ENCODE measurements around the gene TMEM176A. TPM values are rescaled to one million over a fixed set of nuclear protein-coding genes. Genes with fewer than 3 reads are reported as not detected.

TMEM176A gene
- total RNA-seq, 1 donor from 2014 or later = 57.4 TPM

DNA sequence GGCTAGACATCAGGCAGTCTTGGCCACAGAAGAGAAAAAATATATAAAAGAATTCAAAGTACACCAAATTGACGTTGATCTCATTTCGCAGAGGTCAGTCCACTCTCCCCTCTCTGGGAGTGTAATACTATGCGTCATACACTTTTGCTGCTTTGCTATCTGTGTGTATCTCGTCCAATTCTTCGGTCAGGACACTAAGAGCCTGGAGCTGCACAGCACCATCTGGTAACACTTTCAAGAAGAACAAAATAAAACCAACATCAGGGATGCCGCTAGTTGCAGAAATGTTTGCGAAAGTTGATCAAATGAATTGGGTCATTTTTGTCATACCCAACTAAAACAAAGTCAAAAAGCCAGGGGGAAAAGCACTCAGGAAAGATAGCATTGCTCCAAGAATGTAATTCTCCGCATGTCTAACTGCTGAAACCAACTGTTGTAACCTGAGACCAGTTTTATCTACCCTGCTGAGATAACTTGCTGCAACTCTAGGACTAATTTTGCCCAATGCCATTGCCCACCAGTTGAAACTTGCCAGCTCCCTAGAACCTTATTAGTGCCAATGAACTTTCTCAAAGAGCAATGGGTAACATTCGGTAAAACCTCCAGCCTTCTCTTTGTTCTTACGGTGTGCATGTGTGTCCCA is 23.0 kb downstream of the TMEM176A start:
- intact Hi-C loops (cut with DNase I) = no loop called here
- DNase-seq (no peak), ATAC-seq (no peak)
- Histone ChIP-seq H3K27ac (no peak overlapping the region), H3K4me3 (no peak overlapping the region), H3K9me3 (no peaks in the 10 kb centered on the region), H3K27me3 (ENCODE audit: low read depth) (no peaks in the 10 kb centered on the region), H3K4me1 (no peaks in the 10 kb centered on the region), H3K36me3 (no peaks in the 10 kb centered on the region)
- TF ChIP-seq, protein P1, sequence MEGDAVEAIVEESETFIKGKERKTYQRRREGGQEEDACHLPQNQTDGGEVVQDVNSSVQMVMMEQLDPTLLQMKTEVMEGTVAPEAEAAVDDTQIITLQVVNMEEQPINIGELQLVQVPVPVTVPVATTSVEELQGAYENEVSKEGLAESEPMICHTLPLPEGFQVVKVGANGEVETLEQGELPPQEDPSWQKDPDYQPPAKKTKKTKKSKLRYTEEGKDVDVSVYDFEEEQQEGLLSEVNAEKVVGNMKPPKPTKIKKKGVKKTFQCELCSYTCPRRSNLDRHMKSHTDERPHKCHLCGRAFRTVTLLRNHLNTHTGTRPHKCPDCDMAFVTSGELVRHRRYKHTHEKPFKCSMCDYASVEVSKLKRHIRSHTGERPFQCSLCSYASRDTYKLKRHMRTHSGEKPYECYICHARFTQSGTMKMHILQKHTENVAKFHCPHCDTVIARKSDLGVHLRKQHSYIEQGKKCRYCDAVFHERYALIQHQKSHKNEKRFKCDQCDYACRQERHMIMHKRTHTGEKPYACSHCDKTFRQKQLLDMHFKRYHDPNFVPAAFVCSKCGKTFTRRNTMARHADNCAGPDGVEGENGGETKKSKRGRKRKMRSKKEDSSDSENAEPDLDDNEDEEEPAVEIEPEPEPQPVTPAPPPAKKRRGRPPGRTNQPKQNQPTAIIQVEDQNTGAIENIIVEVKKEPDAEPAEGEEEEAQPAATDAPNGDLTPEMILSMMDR (IDR thresholded peaks at IDR 0.05) = no peak

DNA sequence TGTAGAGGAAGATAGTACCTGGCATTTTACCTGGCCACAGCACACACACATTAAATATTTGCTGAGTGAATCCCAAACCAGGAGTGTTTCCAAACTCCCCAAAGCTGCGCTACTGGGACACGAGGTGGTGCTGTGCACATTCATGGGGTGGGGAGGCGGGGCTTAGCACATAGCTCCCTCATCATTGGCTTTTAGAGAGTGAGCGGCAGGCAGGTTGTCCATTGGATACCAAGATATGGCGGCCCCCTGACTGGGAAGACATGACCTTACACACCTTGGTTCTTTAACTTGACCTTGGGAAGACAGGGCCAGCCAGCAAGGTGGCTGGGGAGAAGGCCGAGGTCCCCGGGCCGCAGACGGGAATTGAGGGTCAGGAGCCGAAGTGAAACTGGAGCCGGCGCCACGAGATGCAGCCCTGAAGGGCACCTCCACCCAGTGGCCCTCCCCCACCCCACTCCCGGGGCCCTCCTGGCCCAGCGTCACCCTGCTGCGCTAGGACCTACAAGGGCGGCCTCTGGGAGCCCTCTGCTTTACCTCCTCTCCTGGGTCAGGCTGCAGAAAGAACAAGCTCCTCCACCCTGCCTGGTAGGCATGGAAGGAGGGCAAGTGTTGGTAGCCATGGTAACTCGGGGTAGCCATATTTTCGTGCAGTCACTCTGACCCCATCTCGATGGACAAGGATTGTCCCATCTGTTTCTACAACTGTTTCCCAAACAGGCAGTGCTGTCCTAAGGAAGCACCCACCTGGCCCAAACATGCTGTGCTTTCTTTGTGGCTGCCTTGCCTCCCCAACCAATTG is 24.0 kb downstream of the TMEM176A start:
- Histone ChIP-seq H3K4me3 (no peak overlapping the region), H3K36me3 (no peaks in the 10 kb centered on the region), H3K27me3 (ENCODE audit: low read depth) (no peaks in the 10 kb centered on the region), H3K27ac (no peak overlapping the region), H3K4me1 (no peaks in the 10 kb centered on the region), H3K9me3 (no peaks in the 10 kb centered on the region)
- DNase-seq (no peak), ATAC-seq (peak in 1 of 2 donors; percentile 17)
- intact Hi-C loops (cut with DNase I) = no loop called here
- TF ChIP-seq, protein P1 (IDR thresholded peaks at IDR 0.05) = no peak

DNA sequence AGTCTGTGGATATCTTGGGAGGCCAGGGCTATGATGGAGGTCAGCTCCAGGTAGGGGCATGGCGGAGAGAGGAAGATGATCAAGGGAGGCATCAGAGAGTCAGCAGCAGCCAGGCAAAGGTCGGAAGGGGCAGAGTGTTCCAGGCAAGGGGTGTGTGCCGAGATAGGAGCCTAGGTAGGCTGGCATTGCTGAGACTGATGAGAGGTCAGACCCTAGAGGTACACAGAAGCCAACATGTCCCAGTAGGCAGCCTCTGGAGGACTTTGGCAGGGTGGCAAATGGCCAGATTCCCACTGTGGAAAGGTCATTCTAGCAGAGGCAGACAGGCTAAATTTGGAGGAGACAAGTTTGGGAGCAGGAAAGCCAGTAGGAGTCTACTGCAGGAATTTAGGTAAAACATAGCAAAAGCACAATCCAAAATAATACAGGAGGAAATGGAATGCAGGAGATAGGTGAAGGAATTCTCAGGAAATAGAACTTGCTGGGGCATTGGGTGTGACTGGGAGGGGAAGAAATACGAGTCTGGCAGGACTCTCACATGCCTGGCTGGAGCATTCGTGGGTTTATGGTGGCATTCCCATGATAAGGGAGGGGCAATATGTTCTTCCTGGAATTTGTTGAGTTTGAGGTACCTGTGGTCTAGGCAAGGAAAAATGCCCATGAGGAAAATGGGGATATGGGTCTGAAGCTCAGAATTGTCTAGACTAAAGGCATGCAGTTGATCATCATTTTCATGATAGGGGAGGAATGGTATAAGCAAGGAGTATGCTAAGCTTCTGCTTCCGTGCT is 25.7 kb downstream of the TMEM176A start:
- Histone ChIP-seq H3K4me3 (no peak overlapping the region), H3K36me3 (no peaks in the 10 kb centered on the region), H3K27ac (no peak overlapping the region), H3K27me3 (ENCODE audit: low read depth) (no peaks in the 10 kb centered on the region), H3K9me3 (no peaks in the 10 kb centered on the region), H3K4me1 (no peaks in the 10 kb centered on the region)
- intact Hi-C loops (cut with DNase I) = no loop called here
- no peak for ATAC-seq
- TF ChIP-seq, protein P1 (IDR thresholded peaks at IDR 0.05) = no peak
- DNase-seq = no peak

DNA sequence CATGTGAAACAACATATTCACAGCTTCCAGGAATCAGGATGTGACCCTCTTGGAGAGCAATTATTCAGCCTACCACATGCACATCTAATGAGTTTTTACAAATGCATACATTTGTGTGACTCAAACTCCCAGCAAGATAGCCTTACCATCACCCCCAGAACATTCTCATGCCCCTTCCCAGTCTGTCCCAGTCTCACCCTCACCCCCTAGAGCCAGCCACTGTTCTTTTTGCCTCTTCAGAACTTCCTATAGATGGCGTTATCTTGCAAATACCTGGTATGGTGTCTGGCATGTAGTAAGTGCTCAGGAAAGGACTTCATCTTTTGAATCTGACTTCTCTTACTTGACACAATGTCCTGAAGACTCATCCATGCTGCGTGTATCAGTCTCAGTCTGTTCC is 27.8 kb downstream of the TMEM176A start:
- Histone ChIP-seq H3K36me3 (no peaks in the 10 kb centered on the region), H3K27ac (no peak overlapping the region), H3K9me3 (no peaks in the 10 kb centered on the region), H3K4me1 (no peaks in the 10 kb centered on the region), H3K4me3 (no peak overlapping the region), H3K27me3 (ENCODE audit: low read depth) (no peaks in the 10 kb centered on the region)
- DNase-seq = no peak
- ATAC-seq = no peak
- TF ChIP-seq, protein P1 (IDR thresholded peaks at IDR 0.05) = no peak
- intact Hi-C loops (cut with DNase I) = no loop called here

DNA sequence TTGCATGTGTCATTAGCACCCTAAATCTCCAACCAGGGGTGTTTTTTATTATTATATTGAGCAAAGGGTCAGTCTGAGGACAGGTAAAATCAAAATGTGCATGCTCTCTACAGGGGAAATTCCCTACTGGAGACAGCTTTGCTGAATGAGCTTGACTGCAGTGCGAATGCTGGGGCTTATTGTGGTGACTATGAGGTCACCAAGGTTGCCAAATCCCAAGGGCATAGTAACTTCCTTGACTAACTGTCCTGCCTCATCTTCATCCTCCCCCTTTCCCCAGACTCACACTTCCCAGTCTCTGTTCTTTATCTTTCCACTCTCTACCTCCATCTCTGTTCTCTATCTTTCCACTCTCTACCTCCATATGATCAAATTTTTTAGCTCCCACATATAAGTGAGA is 28.9 kb downstream of the TMEM176A start:
- H3K36me3 ChIP-seq = no peaks in the 10 kb centered on the region
- intact Hi-C loops (cut with DNase I) = no loop called here
- TF ChIP-seq, protein P1 (IDR thresholded peaks at IDR 0.05) = no peak
- H3K4me1 ChIP-seq = no peaks in the 10 kb centered on the region
- no peak for ATAC-seq
- H3K9me3 ChIP-seq = no peaks in the 10 kb centered on the region
- H3K4me3 ChIP-seq = no peak overlapping the region
- DNase-seq = no peak
- no peaks in the 10 kb centered on the region for H3K27me3 ChIP-seq (ENCODE audit: low read depth)
- no peak overlapping the region for H3K27ac ChIP-seq

All from lower lobe of right lung (tissue), 2 donors.